NCI-H1436 (cell line): ENCODE results near the gene DGKZ.

ENCODE experiments used
- DNase-seq: peaks from one replicate; lab custom pipeline; 2025; lab: John Stamatoyannopoulos, UW

The DGKZ gene

GRCh38 chr11:46393759-46394158 lies 46.5 kb downstream of the DGKZ start:
- DNase-seq = no peak

- no peak for DNase-seq
Measured at GRCh38 chr11:46397526-46397925, 50.3 kb downstream of the DGKZ start.

GRCh38 chr11:46402957-46403902 lies 56.0 kb downstream of the DGKZ start:
- DNase-seq = no peak

GRCh38 chr11:46404476-46405017 lies 57.3 kb downstream of the DGKZ start:
- no peak for DNase-seq

- DNase-seq = no peak
Measured at GRCh38 chr11:46407635-46408034, 60.4 kb downstream of the DGKZ start.

GRCh38 chr11:46408407-46408986 lies 61.2 kb downstream of the DGKZ start:
- no peak for DNase-seq

- DNase-seq = peak; percentile 13
Measured at GRCh38 chr11:46410021-46410420, 62.8 kb downstream of the DGKZ start.

GRCh38 chr11:46413760-46414465 lies 66.7 kb downstream of the DGKZ start:
- DNase-seq = peak; percentile 85

GRCh38 chr11:46414466-46414796 lies 67.2 kb downstream of the DGKZ start:
- DNase-seq = no peak

- peak; percentile 81 for DNase-seq
Measured at GRCh38 chr11:46414879-46415278, 67.6 kb downstream of the DGKZ start.

- DNase-seq = no peak
Measured at GRCh38 chr11:46417711-46418110, 70.4 kb downstream of the DGKZ start.

- DNase-seq = no peak
Measured at GRCh38 chr11:46418751-46419150, 71.5 kb downstream of the DGKZ start.

GRCh38 chr11:46420513-46420912 lies 73.2 kb downstream of the DGKZ start:
- DNase-seq = no peak

- DNase-seq = no peak
Measured at GRCh38 chr11:46421257-46421880, 74.1 kb downstream of the DGKZ start.

- no peak for DNase-seq
Measured at GRCh38 chr11:46422588-46422987, 75.3 kb downstream of the DGKZ start.

- no peak for DNase-seq
Measured at GRCh38 chr11:46426233-46426991, 79.1 kb downstream of the DGKZ start.

GRCh38 chr11:46427364-46427763 lies 80.1 kb downstream of the DGKZ start:
- no peak for DNase-seq

GRCh38 chr11:46429717-46430116 lies 82.5 kb downstream of the DGKZ start:
- no peak for DNase-seq
